ENCODE results near the gene NUP133.
"Not testable (repeated sequence)": the region's sequence is repeated elsewhere in the genome, so short reads cannot be mapped to it uniquely, and the experiment has no call there.

DNA sequence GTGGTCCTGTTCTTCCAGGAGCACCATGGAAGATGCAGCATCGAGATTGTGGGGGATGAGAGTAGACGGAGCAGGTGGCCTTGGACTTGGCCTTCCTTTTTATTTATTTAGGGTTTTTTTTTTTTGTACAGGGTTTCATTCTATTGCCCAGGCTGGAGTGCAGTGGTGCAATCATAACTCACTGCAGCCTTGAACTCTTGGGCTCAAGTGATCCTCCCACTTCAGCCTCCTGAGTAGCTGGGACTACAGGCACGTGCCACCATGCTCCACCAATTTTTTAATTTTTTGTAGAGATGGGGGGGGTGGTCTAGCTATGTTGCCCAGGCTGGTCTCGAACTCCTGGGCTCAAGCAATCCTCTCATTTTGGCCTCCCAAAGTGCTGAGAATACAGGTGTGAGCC is 105.8 kb downstream of the NUP133 start:
- TF ChIP-seq CTCF, POLR2A (IDR thresholded peaks at IDR 0.05): not testable (repeated sequence)

Measured in thyroid gland (tissue), 4 donors.